OCI-LY3 (cell line): ENCODE measurements around the gene MPL.

Experiments used
- H2AFZ ChIP-seq: fragments of 200-600, 300-600 bp; shearing (Covaris generic); 2 replicates; pipeline ENCODE4 v1.6.0; 2014; ENCODE audit warnings: antibody characterized with exemption, low read depth, low read length
- H3K27ac ChIP-seq: fragments of 200-600, 300-600 bp; sonication (generic); 2 replicates; pipeline ENCODE4 v1.5.1; 2014; ENCODE audit warnings: mild to moderate bottlenecking, low read length, moderate library complexity, mixed read lengths
- H3K27me3 ChIP-seq: fragments of 200-600, 300-600 bp; sonication (generic); 2 replicates; pipeline ENCODE4 v1.6.1; 2014; ENCODE audit warnings: low read depth, low read length, mixed read lengths
- H3K36me3 ChIP-seq: fragments of 200-600, 300-600 bp; sonication (generic); replicated peaks from 2 replicates; pipeline ENCODE3; 2014; ENCODE audit warnings: low read depth, low read length, mixed read lengths
- H3K4me1 ChIP-seq: fragments of 300-600, 200-600 bp; sonication (generic); 2 replicates; pipeline ENCODE4 v1.6.1; 2014; ENCODE audit warnings: low read length, mixed read lengths
- H3K4me2 ChIP-seq: fragments of 200-600, 300-600 bp; sonication (generic); 2 replicates; pipeline ENCODE4 v1.6.1; 2014; ENCODE audit warnings: low read length, mixed read lengths
- H3K4me3 ChIP-seq: fragments of 300-600, 200-600 bp; sonication (generic); 2 replicates; pipeline ENCODE4 v1.5.1; 2014; ENCODE audit warnings: antibody characterized with exemption, mild to moderate bottlenecking, low read length, moderate library complexity
- H3K79me2 ChIP-seq: fragments of 300-600, 200-600 bp; shearing (Covaris generic); 2 replicates; pipeline ENCODE4 v1.6.1; 2014; ENCODE audit warnings: mild to moderate bottlenecking, low read length, mixed read lengths
- H3K9ac ChIP-seq: fragments of 300-600, 200-600 bp; shearing (Covaris generic); 2 replicates; pipeline ENCODE4 v1.6.0; 2014; ENCODE audit warnings: mild to moderate bottlenecking, low read length, moderate library complexity
- H3K9me3 ChIP-seq: fragments of 200-600, 300-600 bp; shearing (Covaris generic); 2 replicates; pipeline ENCODE4 v1.6.1; 2014; ENCODE audit warnings: low read length, mixed read lengths; ENCODE audit not compliant: insufficient read depth
- H4K20me1 ChIP-seq: fragments of 200-600, 300-600 bp; sonication (generic); 2 replicates; pipeline ENCODE4 v1.6.1; 2016; ENCODE audit warnings: low read length, mixed read lengths; ENCODE audit not compliant: insufficient read depth
- CTCF ChIP-seq: fragments of 200-600, 300-600 bp; sonication (generic); IDR thresholded peaks from 2 replicates; pipeline ENCODE4 v1.5.1; 2014; ENCODE audit warnings: antibody characterized with exemption, low read length, low read depth
- EZH2phosphoT487 ChIP-seq: fragments of 200-600 bp; shearing (Covaris generic); IDR thresholded peaks from 2 replicates; pipeline ENCODE4 v1.6.1; 2018; ENCODE audit warnings: antibody characterized with exemption, mixed run types, low read depth

MPL gene

GRCh38 chr1:43307458-43308158, 30.0 kb upstream of the MPL start:
- Histone ChIP-seq H3K27ac (no peak overlapping the region), H3K9me3 (no peaks in the 10 kb centered on the region), H2AFZ (no peak overlapping the region), H3K4me2 (no peak overlapping the region), H3K27me3 (peaks cover 6% of the 10 kb centered on the region; the same call in 1 of the 2 replicates), H3K36me3 (no peaks in the 10 kb centered on the region), H3K4me1 (no peaks in the 10 kb centered on the region), H3K4me3 (no peak overlapping the region), H3K79me2 (no peaks in the 10 kb centered on the region), H3K9ac (no peak overlapping the region), H4K20me1 (no peaks in the 10 kb centered on the region)
- TF ChIP-seq EZH2phosphoT487 = no peak
- no peak for TF ChIP-seq CTCF

- no peak overlapping the region for H3K4me2 ChIP-seq
- H2AFZ ChIP-seq = no peak overlapping the region
- no peaks in the 10 kb centered on the region for H3K9me3 ChIP-seq
- no peak overlapping the region for H3K27ac ChIP-seq
- peaks cover 6% of the 10 kb centered on the region; the same call in 1 of the 2 replicates for H3K27me3 ChIP-seq
- no peaks in the 10 kb centered on the region for H3K36me3 ChIP-seq
- no peaks in the 10 kb centered on the region for H4K20me1 ChIP-seq
- no peaks in the 10 kb centered on the region for H3K79me2 ChIP-seq
- no peak overlapping the region for H3K4me3 ChIP-seq
- no peak overlapping the region for H3K9ac ChIP-seq
- H3K4me1 ChIP-seq = no peaks in the 10 kb centered on the region
- no peak for TF ChIP-seq CTCF
- no peak for TF ChIP-seq EZH2phosphoT487
Measured at GRCh38 chr1:43308635-43309404, 28.8 kb upstream of the MPL start.

GRCh38 chr1:43309405-43310025, 28.1 kb upstream of the MPL start:
- Histone ChIP-seq H3K4me2 (no peak overlapping the region), H2AFZ (no peak overlapping the region), H3K9ac (no peak overlapping the region), H3K4me3 (no peak overlapping the region), H3K4me1 (no peaks in the 10 kb centered on the region), H3K27ac (no peak overlapping the region), H3K9me3 (no peaks in the 10 kb centered on the region), H4K20me1 (no peaks in the 10 kb centered on the region), H3K27me3 (peaks cover 6% of the 10 kb centered on the region; the same call in 1 of the 2 replicates), H3K79me2 (no peaks in the 10 kb centered on the region), H3K36me3 (no peaks in the 10 kb centered on the region)
- TF ChIP-seq CTCF (no peak), EZH2phosphoT487 (no peak)

- H3K79me2 ChIP-seq = no peaks in the 10 kb centered on the region
- no peaks in the 10 kb centered on the region for H3K9me3 ChIP-seq
- no peak overlapping the region for H2AFZ ChIP-seq
- no peaks in the 10 kb centered on the region for H4K20me1 ChIP-seq
- no peaks in the 10 kb centered on the region for H3K4me1 ChIP-seq
- H3K4me2 ChIP-seq = no peak overlapping the region
- no peak overlapping the region for H3K4me3 ChIP-seq
- no peaks in the 10 kb centered on the region for H3K36me3 ChIP-seq
- H3K27me3 ChIP-seq = no peaks in the 10 kb centered on the region
- no peak overlapping the region for H3K27ac ChIP-seq
- TF ChIP-seq EZH2phosphoT487 (no peak), CTCF (no peak)
- no peak overlapping the region for H3K9ac ChIP-seq
Measured at GRCh38 chr1:43311521-43311920, 26.1 kb upstream of the MPL start.
